SK-N-MC (cell line): ENCODE data around the gene GATA1.

Experiments used
- EZH2 ChIP-seq: fragments of 200-600 bp; sonication (generic); IDR thresholded peaks from one replicate; pipeline ENCODE4 v1.6.1; 2017; ENCODE audit warnings: antibody characterized with exemption
- POLR2AphosphoS5 ChIP-seq: IDR thresholded peaks from 2 replicates; pipeline ENCODE4 v1.6.1; 2012; ENCODE audit warnings: mild to moderate bottlenecking, low read depth, low read length, borderline replicate concordance

- TF ChIP-seq POLR2AphosphoS5 (no peak), EZH2 (no peak)
Observed at GRCh38 chrX:48751343-48751742, 35.0 kb upstream of the GATA1 start.
